Skeletal muscle tissue (tissue), 4 donors: ENCODE data around the gene TRMT44. TPM values are rescaled to one million over a fixed set of nuclear protein-coding genes. Genes with fewer than 3 reads are reported as not detected.

Source experiments
- H3K27ac ChIP-seq: one replicate; pipeline ENCODE4 v1.7.0; 2013; ENCODE audit warnings: mild to moderate bottlenecking, low read depth, low read length, inconsistent platforms
- H3K27me3 ChIP-seq, 3 donors: one replicate each; pipeline ENCODE4 v1.7.0; 2013; ENCODE audit warnings: low read length in 3 of 3; ENCODE audit not compliant: control insufficient read depth in 3 of 3, insufficient read depth in 3 of 3
- H3K36me3 ChIP-seq, 3 donors: one replicate each; pipeline ENCODE4 v1.7.0; 2013; ENCODE audit warnings: low read length in 3 of 3; ENCODE audit not compliant: control insufficient read depth in 3 of 3, insufficient read depth in 3 of 3
- H3K4me1 ChIP-seq, 3 donors: one replicate each; pipeline ENCODE4 v1.7.0; 2013; ENCODE audit warnings: low read length in 3 of 3, mild to moderate bottlenecking in 3 of 3; ENCODE audit not compliant: control insufficient read depth in 3 of 3, insufficient read depth in 3 of 3
- H3K4me3 ChIP-seq, 3 donors: one replicate each; pipeline ENCODE4 v1.7.0; 2013; ENCODE audit warnings: low read length in 3 of 3
- H3K9ac ChIP-seq, 3 donors: one replicate each; pipeline ENCODE4 v1.7.0; 2013; ENCODE audit warnings: low read length in 3 of 3, mild to moderate bottlenecking in 3 of 3, moderate library complexity in 2 of 3, low read depth in 1 of 3
- H3K9me3 ChIP-seq, 3 donors: one replicate each; pipeline ENCODE4 v1.7.0; 2013; ENCODE audit warnings: low read length in 3 of 3; ENCODE audit not compliant: control insufficient read depth in 3 of 3
- total RNA-seq: library from RNA; depleted of rRNA; stranded (reverse); fragments of >200 nt; gene quantifications from one replicate; pipeline ENCODE4 v1.2.3, GENCODE V29; 2014
- donor health status: Osteomylitis.

The TRMT44 gene
- total RNA-seq, 1 donor from 2014 or later = 11.0 TPM

DNA sequence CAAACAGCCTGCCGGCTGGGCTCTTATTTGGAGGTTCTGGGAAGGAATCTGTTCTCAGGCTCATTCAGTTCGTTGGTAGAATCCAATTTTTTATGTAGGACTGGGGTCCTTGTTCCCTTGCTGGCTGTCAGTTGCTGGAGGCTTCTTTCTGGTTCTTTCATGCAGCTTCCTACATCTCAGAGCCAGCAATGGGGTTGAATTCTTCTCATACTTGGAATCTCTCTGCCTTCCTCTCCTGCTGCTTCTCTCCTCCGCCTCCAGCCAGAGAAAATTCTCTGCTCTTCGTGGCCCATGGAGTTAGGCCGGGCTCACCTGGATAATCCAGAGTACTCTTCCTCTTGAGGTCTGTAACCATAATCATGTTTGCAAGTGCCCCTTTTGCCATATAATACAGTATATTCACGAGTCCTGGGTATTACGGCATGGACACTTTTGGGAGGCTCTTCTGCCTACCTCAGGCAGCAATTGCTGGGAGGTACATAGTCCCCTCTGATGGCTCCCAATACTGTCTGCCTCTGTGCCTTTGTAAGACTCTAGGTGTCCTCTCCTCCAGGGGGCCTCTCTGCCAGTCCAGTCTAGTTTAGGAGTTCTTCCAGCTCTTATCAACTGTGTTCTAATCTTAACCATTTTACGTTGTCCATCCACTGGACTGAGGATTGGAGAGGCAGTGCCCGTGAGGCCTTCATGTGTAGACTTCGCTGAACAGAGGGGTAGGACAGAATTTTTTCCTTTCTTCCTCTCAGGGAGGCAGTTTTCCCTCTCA is 2.2 kb downstream of the TRMT44 start:
- Histone ChIP-seq H3K27ac (no peak overlapping the region), H3K9ac (peak overlapping the region in 1 of 3 donors; percentile 20), H3K9me3 (no peaks in the 10 kb centered on the region), H3K4me3 (peak overlapping the region in 2 of 3 donors; percentile 11 to 96), H3K36me3 (peaks cover 16 to 19% (median 17%) of the 10 kb centered on the region in 3 donors), H3K4me1 (peaks cover 32 to 48% (median 40%) of the 10 kb centered on the region in 3 donors), H3K27me3 (no peaks in the 10 kb centered on the region)

DNA sequence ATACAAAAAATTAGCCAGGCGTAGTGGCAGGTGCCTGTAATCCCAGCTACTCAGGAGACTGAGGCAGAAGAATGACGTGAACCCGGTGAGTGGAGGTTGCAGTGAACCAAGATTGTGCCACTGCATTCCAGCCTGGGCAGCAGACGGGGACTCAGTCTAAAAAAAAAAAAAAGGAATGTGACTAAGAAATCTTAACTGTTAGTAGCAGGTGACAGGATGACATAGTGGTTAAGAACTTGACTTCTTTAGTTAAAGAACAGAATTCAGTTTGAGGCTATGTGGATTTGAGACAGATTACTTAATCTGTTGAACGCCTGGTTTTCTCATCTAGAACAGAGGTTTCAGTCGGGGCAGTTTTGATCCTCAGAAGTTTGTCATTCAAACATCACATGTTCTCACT is 3.2 kb downstream of the TRMT44 start:
- Histone ChIP-seq H3K4me3 (no peak overlapping the region), H3K9ac (no peak overlapping the region), H3K9me3 (no peaks in the 10 kb centered on the region), H3K36me3 (peaks cover 22 to 28% (median 27%) of the 10 kb centered on the region in 3 donors), H3K27me3 (no peaks in the 10 kb centered on the region), H3K27ac (no peak overlapping the region), H3K4me1 (peaks cover 30 to 46% (median 39%) of the 10 kb centered on the region in 3 donors)

DNA sequence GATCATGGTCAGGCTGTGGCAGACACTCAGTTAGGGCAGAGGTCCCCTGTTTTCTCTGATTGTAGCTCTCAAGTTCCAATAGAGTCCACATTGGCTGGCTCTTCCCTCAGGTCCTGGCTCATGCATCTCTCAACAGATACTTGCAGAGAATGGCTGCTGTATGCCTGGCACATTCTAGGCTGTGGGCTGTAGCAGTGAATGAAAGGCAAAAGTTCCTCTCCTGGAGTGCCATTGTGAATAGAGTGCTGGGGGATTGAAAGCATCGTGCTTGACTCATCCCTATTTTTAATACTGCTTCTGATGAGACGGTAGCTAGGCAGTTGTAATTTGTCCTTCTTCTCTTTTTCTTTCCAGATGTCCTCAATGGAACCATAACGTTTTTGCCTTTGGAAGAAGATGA is 5.5 kb downstream of the TRMT44 start:
- no peaks in the 10 kb centered on the region for H3K9me3 ChIP-seq
- H3K9ac ChIP-seq = no peak overlapping the region
- H3K27ac ChIP-seq = no peak overlapping the region
- peaks cover 30 to 36% (median 36%) of the 10 kb centered on the region in 3 donors for H3K36me3 ChIP-seq
- H3K27me3 ChIP-seq = no peaks in the 10 kb centered on the region
- H3K4me1 ChIP-seq = peaks cover 18 to 33% (median 29%) of the 10 kb centered on the region in 3 donors
- H3K4me3 ChIP-seq = no peak overlapping the region

DNA sequence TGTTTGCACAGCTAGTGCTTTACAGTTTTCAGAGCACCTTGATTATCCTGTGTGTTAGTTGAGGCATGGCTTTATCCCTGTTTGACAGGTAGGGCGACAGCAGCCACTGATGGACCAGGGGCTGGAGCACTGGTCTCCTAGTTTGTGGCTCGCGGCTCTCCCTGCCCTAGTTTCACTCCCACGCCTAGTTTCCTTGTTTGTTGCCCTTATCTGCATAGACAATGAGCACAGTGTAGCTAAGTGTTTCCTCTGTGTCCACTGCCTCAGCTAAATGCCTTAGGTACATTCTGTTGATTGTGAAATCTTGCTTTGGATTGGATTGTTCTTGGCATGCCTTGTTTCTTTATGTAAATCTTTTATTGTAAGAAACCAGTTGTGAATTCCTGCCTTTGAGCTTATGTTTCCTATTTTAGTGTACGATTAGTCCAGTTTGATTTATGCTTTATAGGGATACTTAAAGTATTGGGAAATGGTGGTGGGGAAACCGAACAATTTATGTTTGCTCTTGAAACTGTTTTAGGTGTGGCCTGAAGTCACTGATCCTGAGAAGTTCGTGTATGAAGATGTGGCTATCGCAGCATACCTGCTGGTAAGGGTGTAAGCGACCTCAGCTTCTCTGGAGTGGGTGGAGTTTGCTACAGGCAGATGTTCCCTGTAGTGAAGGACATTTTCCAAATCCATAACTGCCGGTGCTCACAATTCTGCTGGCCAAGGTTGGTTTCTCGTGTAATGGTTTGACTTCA is 11.0 kb downstream of the TRMT44 start:
- Histone ChIP-seq H3K9ac (no peak overlapping the region), H3K36me3 (peaks cover 63 to 77% (median 76%) of the 10 kb centered on the region in 3 donors), H3K9me3 (no peaks in the 10 kb centered on the region), H3K4me1 (no peaks in the 10 kb centered on the region), H3K27me3 (no peaks in the 10 kb centered on the region), H3K27ac (no peak overlapping the region), H3K4me3 (no peak overlapping the region)

DNA sequence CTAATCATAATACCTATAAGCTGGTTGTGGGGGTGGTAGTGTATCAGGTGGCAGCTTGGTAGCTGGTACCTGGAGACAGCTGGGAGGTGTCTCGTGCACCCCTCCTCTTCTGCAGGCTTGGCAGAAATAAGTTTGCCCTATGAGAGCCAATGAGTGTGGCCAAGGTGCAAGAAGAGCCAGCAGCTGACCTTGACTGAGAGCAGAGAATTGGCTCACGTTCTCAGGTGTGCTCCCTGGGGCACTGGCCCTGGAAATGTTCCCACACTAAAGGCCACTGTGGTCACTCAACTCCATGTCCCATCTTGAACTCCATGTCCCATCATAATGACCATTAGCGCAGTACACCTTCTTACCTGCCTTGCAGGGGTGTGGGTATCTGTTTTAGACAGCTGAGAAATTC is 13.4 kb downstream of the TRMT44 start:
- H3K4me3 ChIP-seq = no peak overlapping the region
- no peak overlapping the region for H3K9ac ChIP-seq
- no peak overlapping the region for H3K27ac ChIP-seq
- H3K9me3 ChIP-seq = no peaks in the 10 kb centered on the region
- H3K36me3 ChIP-seq = peaks cover 62 to 72% (median 64%) of the 10 kb centered on the region in 3 donors
- H3K27me3 ChIP-seq = no peaks in the 10 kb centered on the region
- no peaks in the 10 kb centered on the region for H3K4me1 ChIP-seq

DNA sequence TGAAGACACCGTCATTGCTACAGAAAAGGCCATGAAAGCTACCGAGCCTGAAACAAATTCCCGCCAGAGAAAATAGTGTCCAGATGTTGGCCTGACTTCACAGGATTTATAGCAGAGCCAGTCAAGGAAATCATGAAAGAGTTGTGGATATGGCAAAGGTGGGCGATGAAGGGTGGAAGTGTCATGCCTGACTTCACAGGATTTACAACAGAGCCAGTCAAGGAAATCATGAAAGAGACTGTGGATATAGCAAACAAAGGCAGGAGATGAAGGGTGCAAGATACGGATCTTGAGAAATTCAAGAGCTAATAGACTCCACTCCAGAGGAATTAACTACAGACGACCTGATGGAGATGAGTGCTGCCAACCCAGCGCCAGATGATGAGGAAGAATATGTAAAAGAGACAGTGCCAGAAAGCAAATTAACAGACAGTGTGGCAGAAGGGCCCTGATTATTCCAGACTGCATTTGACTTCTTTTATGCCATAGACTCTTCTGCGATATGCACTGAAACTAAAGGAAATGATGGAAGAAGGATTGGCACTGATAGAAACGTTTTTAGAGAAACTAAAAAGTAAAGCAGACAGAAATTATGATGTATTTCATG is 17.2 kb downstream of the TRMT44 start:
- Histone ChIP-seq H3K36me3 (peaks cover 54 to 60% (median 58%) of the 10 kb centered on the region in 3 donors), H3K9ac (no peak overlapping the region), H3K9me3 (no peaks in the 10 kb centered on the region), H3K27me3 (no peaks in the 10 kb centered on the region), H3K27ac (no peak overlapping the region), H3K4me3 (no peak overlapping the region), H3K4me1 (no peaks in the 10 kb centered on the region)

DNA sequence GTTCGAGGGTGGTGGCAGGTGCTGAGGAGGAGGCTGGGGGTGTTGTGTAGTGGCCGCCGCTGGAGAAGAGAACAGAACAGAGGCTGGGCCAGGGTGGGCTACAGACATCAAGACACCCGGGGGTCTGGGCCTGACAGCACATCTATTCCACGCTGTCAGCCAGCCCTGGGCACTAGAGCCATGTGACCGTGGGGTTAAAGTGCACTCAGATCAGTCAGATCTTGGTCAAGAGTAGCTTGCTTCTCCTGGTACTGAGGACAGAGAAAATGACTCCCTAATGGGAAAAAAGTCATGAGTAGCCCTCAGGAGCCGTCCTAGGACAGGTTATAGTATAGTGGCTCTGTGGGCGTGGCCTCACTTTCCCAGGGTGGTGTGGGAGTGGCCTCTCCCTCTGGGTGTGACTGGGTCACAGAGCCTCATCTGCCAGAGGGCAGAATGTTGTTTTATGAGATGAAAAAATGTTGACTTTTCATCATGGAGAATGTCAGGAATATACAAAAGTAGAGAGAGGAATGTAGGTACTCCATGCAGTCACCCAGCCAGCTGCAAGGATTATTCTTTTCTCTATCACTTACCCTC is 19.4 kb downstream of the TRMT44 start:
- H3K27ac ChIP-seq = no peak overlapping the region
- H3K9ac ChIP-seq = no peak overlapping the region
- H3K27me3 ChIP-seq = no peaks in the 10 kb centered on the region
- peaks cover 33 to 57% (median 47%) of the 10 kb centered on the region in 3 donors for H3K36me3 ChIP-seq
- no peaks in the 10 kb centered on the region for H3K9me3 ChIP-seq
- no peak overlapping the region for H3K4me3 ChIP-seq
- no peaks in the 10 kb centered on the region for H3K4me1 ChIP-seq

DNA sequence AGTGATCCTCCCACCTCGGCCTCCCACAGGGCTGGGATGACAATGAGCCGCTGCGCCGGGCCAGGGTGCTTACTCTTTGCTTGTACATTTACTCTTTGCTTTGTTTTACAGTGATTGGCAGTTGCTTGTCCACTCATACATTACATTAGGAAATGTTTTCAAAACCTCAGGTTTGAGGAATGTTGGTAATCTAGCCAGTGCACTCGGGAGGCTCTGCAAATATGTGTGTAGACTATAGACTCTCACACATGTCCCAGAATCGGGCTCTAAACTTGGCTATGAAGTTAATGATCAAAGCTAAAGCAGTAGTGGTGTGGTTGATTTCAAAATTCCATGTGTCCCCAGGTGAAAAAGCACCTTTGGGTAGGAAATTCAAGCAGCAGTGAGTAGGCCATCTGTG is 20.5 kb downstream of the TRMT44 start:
- Histone ChIP-seq H3K36me3 (peaks cover 36 to 59% (median 44%) of the 10 kb centered on the region in 3 donors), H3K4me3 (no peak overlapping the region), H3K9me3 (no peaks in the 10 kb centered on the region), H3K4me1 (no peaks in the 10 kb centered on the region), H3K27ac (no peak overlapping the region), H3K9ac (no peak overlapping the region), H3K27me3 (no peaks in the 10 kb centered on the region)

DNA sequence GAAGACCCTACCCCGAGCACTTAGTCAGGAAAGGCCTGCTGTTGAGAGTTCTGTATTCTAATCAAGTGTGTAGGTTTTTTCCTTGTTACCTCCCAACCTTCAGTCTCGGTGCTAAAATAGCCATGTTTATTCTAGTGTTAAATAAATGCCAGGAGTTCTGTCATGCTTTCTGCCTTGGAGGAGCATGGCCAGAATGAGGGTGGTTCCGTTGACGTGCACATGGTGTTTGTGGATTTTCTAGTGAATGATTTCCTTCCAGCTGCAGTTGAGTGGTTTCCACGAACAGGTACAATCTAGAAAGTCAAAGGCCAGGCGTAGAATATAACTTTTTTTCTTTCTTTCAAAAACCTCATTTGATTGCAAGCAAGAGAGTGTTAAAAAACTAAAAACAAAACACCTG is 21.0 kb downstream of the TRMT44 start:
- H3K27ac ChIP-seq = no peak overlapping the region
- H3K27me3 ChIP-seq = no peaks in the 10 kb centered on the region
- no peaks in the 10 kb centered on the region for H3K9me3 ChIP-seq
- no peaks in the 10 kb centered on the region for H3K4me1 ChIP-seq
- no peak overlapping the region for H3K4me3 ChIP-seq
- H3K36me3 ChIP-seq = peaks cover 37 to 63% (median 46%) of the 10 kb centered on the region in 3 donors
- no peak overlapping the region for H3K9ac ChIP-seq
